A549 treated with AZD9567 at 1 μM for 4 hours (cell line): ENCODE data around the gene LCE5A. TPM values are rescaled to one million over a fixed set of nuclear protein-coding genes. Genes with fewer than 3 reads are reported as not detected.

Source experiments
- total RNA-seq: library from RNA; stranded (reverse); fragments of 200-300 nt; extraction: Qiagen RNA extraction; gene quantifications from 5 replicates; pipeline ENCODE4 v1.2.3, GENCODE V29; 2022; ENCODE audit not compliant: insufficient read depth

LCE5A gene, protein sequence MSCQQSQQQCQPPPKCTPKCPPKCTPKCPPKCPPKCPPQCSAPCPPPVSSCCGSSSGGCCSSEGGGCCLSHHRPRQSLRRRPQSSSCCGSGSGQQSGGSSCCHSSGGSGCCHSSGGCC
- not detected in 5 replicates for total RNA-seq

DNA sequence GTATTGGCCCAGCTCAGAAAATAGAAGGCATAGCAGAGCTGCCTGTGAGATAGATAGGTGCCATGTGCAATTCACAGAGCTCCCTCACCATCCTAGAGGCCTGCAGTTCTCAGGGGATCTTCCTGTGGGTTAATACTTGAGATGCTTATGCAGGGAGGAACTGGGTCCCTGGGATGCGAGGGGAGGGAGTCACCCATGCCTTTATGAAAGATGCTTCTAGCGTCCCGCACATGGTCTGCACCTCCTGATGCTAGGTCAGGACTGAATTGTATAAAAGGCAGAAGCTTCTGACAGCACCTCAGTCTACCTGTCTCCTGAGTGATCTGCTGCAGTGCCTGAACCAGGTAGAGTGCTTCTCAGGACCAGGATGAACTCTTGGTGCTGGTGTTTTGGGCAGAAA is at the start of gene LCE5A:
TSS of gene LCE5A (plus strand) at position 301 of the 400 bp plus-strand sequence. CDS start 732 bp downstream, outside the sequence.

Other genes with a start within 250 kb of the LCE5A start
- 0.01 TPM in 3 of 5 replicates, not detected in the others for gene FLG, start 185.6 kb upstream of the LCE5A start, total RNA-seq
- not detected in 5 replicates for gene FLG2, start 150.8 kb upstream of the LCE5A start, total RNA-seq
- gene CRNN, start 96.5 kb upstream of the LCE5A start, total RNA-seq: not detected in 5 replicates
- gene CRCT1, start 3.7 kb downstream of the LCE5A start, total RNA-seq: 0.21 to 0.83 TPM (median 0.34 TPM) in 4 of 5 replicates, not detected in the other
- gene LCE3E, start 56.0 kb downstream of the LCE5A start, total RNA-seq: 0.15 TPM in 1 of 5 replicates, not detected in the others
- 1.2 to 1.8 TPM (median 1.4 TPM) in 4 of 5 replicates, not detected in the other for gene LCE3D, start 69.7 kb downstream of the LCE5A start, total RNA-seq
- gene LCE3C, start 89.4 kb downstream of the LCE5A start, total RNA-seq: not detected in 5 replicates
- not detected in 5 replicates for gene LCE3B, start 103.0 kb downstream of the LCE5A start, total RNA-seq
- not detected in 5 replicates for gene LCE3A, start 112.3 kb downstream of the LCE5A start, total RNA-seq
- gene LCE2D, start 152.6 kb downstream of the LCE5A start, total RNA-seq: not detected in 5 replicates
- not detected in 5 replicates for gene LCE2C, start 164.5 kb downstream of the LCE5A start, total RNA-seq
- not detected in 5 replicates for gene LCE2B, start 175.3 kb downstream of the LCE5A start, total RNA-seq
- gene LCE2A, start 187.5 kb downstream of the LCE5A start, total RNA-seq: not detected in 5 replicates
- not detected in 5 replicates for gene LCE4A, start 197.4 kb downstream of the LCE5A start, total RNA-seq
- not detected in 5 replicates for gene KPRP, start 247.2 kb downstream of the LCE5A start, total RNA-seq